SK-N-SH treated with all-trans-retinoic acid at 6 μM for 48 hours (cell line): ENCODE data around the gene QRFP.

ENCODE experiments used
- ATAC-seq: fragments of 200-7000 bp; cut with Tn5 transposase; 3 replicates; pipeline ENCODE4 v1.9.1; 2020; ENCODE audit warnings: mild to moderate bottlenecking, moderate library complexity
- ARNTL ChIP-seq: fragments of 450-650 bp; formaldehyde crosslinking; IDR thresholded peaks from 2 replicates; pipeline ENCODE4 v1.5.0; 2020; ENCODE audit warnings: low read depth, mild to moderate bottlenecking, moderate library complexity, borderline replicate concordance
- BACH2 ChIP-seq: fragments of 250-450 bp; sonication (Bioruptor Pico); IDR thresholded peaks from 2 replicates; pipeline ENCODE4 v1.9.0; 2021; ENCODE audit warnings: mild to moderate bottlenecking, borderline replicate concordance
- CSDC2 ChIP-seq: fragments of 250-450 bp; sonication (Bioruptor Pico); IDR thresholded peaks from 2 replicates; pipeline ENCODE4 v1.5.0; 2020; ENCODE audit warnings: mild to moderate bottlenecking, moderate library complexity
- CSRNP3 ChIP-seq: fragments of 250-450 bp; sonication (Bioruptor Pico); IDR thresholded peaks from 2 replicates; pipeline ENCODE4 v1.5.1; 2021; ENCODE audit warnings: mild to moderate bottlenecking, moderate library complexity
- ESRRG ChIP-seq: fragments of 250-450 bp; sonication (Bioruptor Pico); IDR thresholded peaks from 2 replicates; pipeline ENCODE4 v1.6.1; 2021; ENCODE audit warnings: mild to moderate bottlenecking
- ISL1 ChIP-seq: fragments of 250-450 bp; sonication (Bioruptor Pico); IDR thresholded peaks from 2 replicates; pipeline ENCODE4 v2.1.2; 2022; ENCODE audit warnings: mild to moderate bottlenecking, moderate library complexity
- OSR1 ChIP-seq: fragments of 250-450 bp; sonication (Bioruptor Pico); IDR thresholded peaks from 2 replicates; pipeline ENCODE4 v1.8.0; 2022; ENCODE audit warnings: moderate library complexity, mild to moderate bottlenecking, inconsistent platforms
- PATZ1 ChIP-seq: fragments of 250-450 bp; sonication (Bioruptor Pico); IDR thresholded peaks from 2 replicates; pipeline ENCODE4 v1.8.0; 2020; ENCODE audit warnings: mild to moderate bottlenecking, moderate library complexity, borderline replicate concordance
- POU6F1 ChIP-seq: fragments of 250-450 bp; sonication (Bioruptor Pico); IDR thresholded peaks from 2 replicates; pipeline ENCODE4 v1.8.0; 2021; ENCODE audit warnings: low read depth, mild to moderate bottlenecking, moderate library complexity, borderline replicate concordance
- RARB ChIP-seq: fragments of 250-450 bp; sonication (Bioruptor Pico); IDR thresholded peaks from 2 replicates; pipeline ENCODE4 v1.8.0; 2021; ENCODE audit warnings: mild to moderate bottlenecking, moderate library complexity
- SNAI2 ChIP-seq: fragments of 250-450 bp; sonication (Bioruptor Pico); IDR thresholded peaks from 2 replicates; pipeline ENCODE4 v1.5.0; 2020; ENCODE audit warnings: mild to moderate bottlenecking, moderate library complexity
- TCF4 ChIP-seq: fragments of 250-450 bp; sonication (Bioruptor Pico); IDR thresholded peaks from 2 replicates; pipeline ENCODE4 v1.8.0; 2021; ENCODE audit warnings: mild to moderate bottlenecking, moderate library complexity, borderline replicate concordance
- TOX ChIP-seq: fragments of 250-450 bp; sonication (Bioruptor Pico); IDR thresholded peaks from 2 replicates; pipeline ENCODE4 v1.8.0; 2021; ENCODE audit warnings: mild to moderate bottlenecking, moderate library complexity, borderline replicate concordance
- TSHZ2 ChIP-seq: fragments of 250-450 bp; sonication (Bioruptor Pico); IDR thresholded peaks from 2 replicates; pipeline ENCODE4 v1.5.0; 2020; ENCODE audit warnings: mild to moderate bottlenecking, moderate library complexity
- ZC3H10 ChIP-seq: fragments of 250-450 bp; sonication (Bioruptor Pico); IDR thresholded peaks from 2 replicates; pipeline ENCODE4 v1.5.1; 2021; ENCODE audit warnings: mild to moderate bottlenecking, moderate library complexity
- ZFP3 ChIP-seq: fragments of 250-450 bp; sonication (Bioruptor Pico); IDR thresholded peaks from 2 replicates; pipeline ENCODE4 v1.5.0; 2020; ENCODE audit warnings: mild to moderate bottlenecking, moderate library complexity
- ZFP30 ChIP-seq: fragments of 450-650 bp; formaldehyde crosslinking; IDR thresholded peaks from 2 replicates; pipeline ENCODE4 v1.5.0; 2022; ENCODE audit warnings: mild to moderate bottlenecking, moderate library complexity
- ZNF565 ChIP-seq: fragments of 450-650 bp; formaldehyde crosslinking; conservative IDR thresholded peaks from 2 replicates; pipeline ENCODE4 v1.5.0; 2020; ENCODE audit warnings: low read depth, mild to moderate bottlenecking, moderate library complexity
- ZNF70 ChIP-seq: fragments of 450-650 bp; formaldehyde crosslinking; IDR thresholded peaks from 2 replicates; pipeline ENCODE4 v1.5.0; 2020; ENCODE audit warnings: mild to moderate bottlenecking, moderate library complexity
- ZNF8 ChIP-seq: fragments of 450-650 bp; formaldehyde crosslinking; IDR thresholded peaks from 2 replicates; pipeline ENCODE4 v1.5.0; 2020; ENCODE audit warnings: mild to moderate bottlenecking, moderate library complexity

QRFP gene

GRCh38 chr9:130895481-130896232, 955 bp downstream of the QRFP start (continued):
- no peak for TF ChIP-seq TSHZ2 (CRISPR knock-in tag)
- TF ChIP-seq ESRRG (CRISPR knock-in tag): no peak
- no peak for TF ChIP-seq ZNF70 (CRISPR knock-in tag)
- no peak for TF ChIP-seq POU6F1 (CRISPR knock-in tag)
- no peak for TF ChIP-seq ZNF565 (CRISPR knock-in tag)

- no peak for ATAC-seq
- TF ChIP-seq OSR1 (no peak), TCF4 (CRISPR knock-in tag) (no peak), ZFP3 (CRISPR knock-in tag) (no peak), ZNF70 (CRISPR knock-in tag) (no peak), RARB (CRISPR knock-in tag) (no peak), ZC3H10 (CRISPR knock-in tag) (no peak), CSRNP3 (CRISPR knock-in tag) (no peak), CSDC2 (CRISPR knock-in tag) (no peak), TOX (CRISPR knock-in tag) (no peak), SNAI2 (CRISPR knock-in tag) (no peak), POU6F1 (CRISPR knock-in tag) (no peak), ZNF8 (CRISPR knock-in tag) (no peak), PATZ1 (no peak), ZNF565 (CRISPR knock-in tag) (no peak), BACH2 (CRISPR knock-in tag) (no peak), ISL1 (no peak), ESRRG (CRISPR knock-in tag) (no peak), ZFP30 (CRISPR knock-in tag) (no peak), ARNTL (CRISPR knock-in tag) (no peak), TSHZ2 (CRISPR knock-in tag) (no peak)
These were observed 1.6 kb downstream of the QRFP start for GRCh38 chr9:130895038-130895437.
